ENCODE results near the gene ANGPTL2.

The ANGPTL2 gene

GRCh38 chr9:127140181-127140580 is 17.7 kb upstream of the ANGPTL2 start:
- TF ChIP-seq CTCF (IDR thresholded peaks at IDR 0.05; ENCODE audit: low read depth, low read length) = no peak
- H3K4me3 ChIP-seq (replicated peaks in 1 of 2; ENCODE audit: low read depth in 2 of 2, low read length in 2 of 2) = no peak overlapping the region
- DNase-seq (ENCODE audit: low read depth in 2 of 2) = no peak

- H3K4me3 ChIP-seq (replicated peaks in 1 of 2; ENCODE audit: low read depth in 2 of 2, low read length in 2 of 2) = no peak overlapping the region
- no peak for DNase-seq (ENCODE audit: low read depth in 2 of 2)
- no peak for TF ChIP-seq CTCF (IDR thresholded peaks at IDR 0.05; ENCODE audit: low read depth, low read length)
Measured at GRCh38 chr9:127139775-127140174, 17.3 kb upstream of the ANGPTL2 start.

DNA sequence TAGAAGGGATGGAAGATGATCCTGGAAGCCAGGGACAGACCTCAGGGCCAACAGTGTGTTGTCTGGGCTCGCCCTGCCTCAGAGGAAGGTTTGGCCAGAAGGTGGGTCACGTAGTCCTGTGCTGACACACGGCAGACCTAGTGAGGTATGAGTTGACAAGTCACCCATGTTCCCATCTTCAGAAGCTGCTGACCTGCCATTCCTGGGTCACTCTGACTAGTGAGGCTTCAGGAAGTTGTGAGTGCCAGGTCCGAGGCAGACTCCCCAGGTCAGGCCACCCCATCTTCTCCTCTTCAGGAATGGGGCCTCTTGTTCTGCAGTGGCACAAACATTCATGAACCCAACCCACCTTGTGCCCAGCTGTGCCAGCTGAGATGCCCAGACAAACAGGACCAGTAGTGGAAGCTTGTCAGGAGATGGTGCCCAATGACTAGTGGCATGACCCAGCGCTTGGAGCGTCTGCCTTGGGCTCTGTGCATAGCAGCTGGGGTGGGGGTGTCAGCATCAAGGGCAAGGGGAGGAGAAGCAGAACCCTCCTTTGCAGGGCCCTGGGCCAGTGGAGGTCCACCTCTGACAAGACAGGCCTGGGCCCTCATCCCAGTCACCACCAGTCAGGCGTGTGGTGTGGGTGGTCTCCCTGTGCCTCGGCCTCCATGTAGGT is 16.8 kb upstream of the ANGPTL2 start:
- TF ChIP-seq CTCF (IDR thresholded peaks at IDR 0.05; ENCODE audit: low read depth, low read length) = no peak

DNA sequence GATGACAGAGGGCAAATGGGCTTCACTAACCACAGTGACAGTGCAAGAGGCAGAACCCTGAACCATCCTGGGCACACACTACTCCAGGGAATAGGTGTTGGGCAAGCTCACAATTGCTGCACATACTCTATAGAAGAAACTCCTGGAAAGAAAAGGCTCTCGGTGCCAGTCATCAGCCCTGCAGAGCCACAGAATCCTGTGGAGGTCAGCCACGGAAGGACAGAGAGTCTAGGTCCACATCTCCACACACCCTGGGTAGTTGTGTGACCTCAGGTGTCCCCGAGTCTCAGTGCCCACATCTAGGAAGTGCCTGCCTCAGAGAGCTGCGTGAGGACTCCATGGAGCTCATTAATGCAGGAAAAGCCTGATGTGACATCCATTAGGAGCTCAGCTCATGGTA is 16.0 kb upstream of the ANGPTL2 start:
- H3K4me3 ChIP-seq (replicated peaks in 1 of 2; ENCODE audit: low read depth in 2 of 2, low read length in 2 of 2) = no peak overlapping the region
- TF ChIP-seq CTCF (IDR thresholded peaks at IDR 0.05; ENCODE audit: low read depth, low read length) = no peak
- no peak for DNase-seq (ENCODE audit: low read depth in 2 of 2)

More for the DNA sequence above, 16.8 kb upstream of the ANGPTL2 start:
- DNase-seq (ENCODE audit: low read depth in 2 of 2) = no peak
- H3K4me3 ChIP-seq (replicated peaks in 1 of 2; ENCODE audit: low read depth in 2 of 2, low read length in 2 of 2) = no peak overlapping the region

GRCh38 chr9:127137640-127138360 is 15.4 kb upstream of the ANGPTL2 start:
- H3K4me3 ChIP-seq (replicated peaks in 1 of 2; ENCODE audit: low read depth in 2 of 2, low read length in 2 of 2) = no peak overlapping the region
- DNase-seq (ENCODE audit: low read depth in 2 of 2) = no peak
- TF ChIP-seq CTCF (IDR thresholded peaks at IDR 0.05; ENCODE audit: low read depth, low read length) = no peak

DNA sequence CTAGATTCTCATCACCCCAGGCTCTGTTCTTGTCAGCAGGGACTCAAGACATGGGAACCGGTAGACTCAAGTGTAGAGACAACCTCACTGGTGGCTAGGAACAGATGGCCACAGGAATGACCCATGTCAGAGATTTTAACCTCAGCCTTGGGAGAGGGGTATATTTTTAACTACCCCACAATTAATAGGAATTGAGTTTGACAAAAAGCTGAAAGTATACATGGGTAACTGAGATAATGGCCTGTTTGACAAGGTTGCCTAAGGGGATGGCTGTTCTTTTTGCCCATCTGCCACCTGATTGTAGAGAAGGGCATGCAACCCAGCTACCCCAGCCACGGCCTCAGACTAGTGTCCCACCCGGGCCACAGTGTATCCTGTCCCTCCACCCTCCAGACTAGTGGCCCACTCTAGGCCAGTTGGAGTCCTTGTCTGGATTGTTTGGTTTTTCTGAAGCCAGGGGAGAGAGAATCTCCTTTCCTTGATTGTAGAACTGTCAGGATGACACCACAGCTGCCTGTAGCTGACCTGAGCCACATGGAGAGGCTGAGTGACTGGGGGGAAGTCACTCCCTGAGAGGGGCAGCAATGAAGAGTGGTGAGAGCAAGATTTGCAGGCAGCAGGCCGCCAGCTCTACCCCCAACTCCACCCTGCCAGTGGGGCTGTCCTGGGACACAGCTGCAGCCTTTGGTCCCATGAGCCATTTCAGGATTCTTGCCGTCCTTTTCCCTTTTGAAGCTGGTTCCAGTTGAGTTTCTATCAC is 14.6 kb upstream of the ANGPTL2 start:
- no peak for DNase-seq (ENCODE audit: low read depth in 2 of 2)
- no peak overlapping the region for H3K4me3 ChIP-seq (replicated peaks in 1 of 2; ENCODE audit: low read depth in 2 of 2, low read length in 2 of 2)
- TF ChIP-seq CTCF (IDR thresholded peaks at IDR 0.05; ENCODE audit: low read depth, low read length) = no peak

Data from cardiac fibroblast (primary cell).